Ishikawa (cell line): ENCODE results near the gene TRIM56.

Source experiments
- CEBPB ChIP-seq: IDR thresholded peaks from 2 replicates; pipeline ENCODE4 v1.6.1; 2012
- EGR1 ChIP-seq: IDR thresholded peaks from 2 replicates; pipeline ENCODE4 v1.6.1; 2012
- EP300 ChIP-seq: IDR thresholded peaks from 2 replicates; pipeline ENCODE4 v1.6.1; 2012; ENCODE audit warnings: borderline replicate concordance
- FOXM1 ChIP-seq: IDR thresholded peaks from 2 replicates; pipeline ENCODE4 v1.6.1; 2012; ENCODE audit warnings: low read depth, borderline replicate concordance
- MAX ChIP-seq: IDR thresholded peaks from 2 replicates; pipeline ENCODE4 v1.6.1; 2012
- NFIC ChIP-seq: IDR thresholded peaks from 2 replicates; pipeline ENCODE4 v1.6.1; 2012
- RAD21 ChIP-seq: IDR thresholded peaks from 2 replicates; pipeline ENCODE4 v1.6.1; 2012; ENCODE audit warnings: low read depth
- REST ChIP-seq: IDR thresholded peaks from 2 replicates; pipeline ENCODE4 v1.6.1; 2012; ENCODE audit warnings: low read depth, mild to moderate bottlenecking
- TAF1 ChIP-seq: IDR thresholded peaks from 2 replicates; pipeline ENCODE4 v1.6.1; 2012; ENCODE audit warnings: low read depth, mild to moderate bottlenecking
- TCF12 ChIP-seq: IDR thresholded peaks from 2 replicates; pipeline ENCODE4 v1.6.1; 2012; ENCODE audit warnings: low read depth
- USF1 ChIP-seq: IDR thresholded peaks from 2 replicates; pipeline ENCODE4 v1.6.1; 2012
- YY1 ChIP-seq: IDR thresholded peaks from 2 replicates; pipeline ENCODE4 v1.6.1; 2012; ENCODE audit warnings: low read depth

GRCh38 chr7:101106386-101106785 lies 21.1 kb downstream of the TRIM56 start:
- TF ChIP-seq MAX (no peak), EP300 (no peak), REST (no peak), FOXM1 (no peak), TCF12 (no peak), USF1 (no peak), YY1 (no peak), CEBPB (no peak), EGR1 (no peak), TAF1 (no peak), RAD21 (no peak), NFIC (no peak)
